ENCODE results near the gene SV2C.

The SV2C gene

GRCh38 chr5:76192837-76193236, 109.7 kb downstream of the SV2C start:
- TF ChIP-seq CTCF (IDR thresholded peaks at IDR 0.05; ENCODE audit: low read depth, low read length, missing control alignments): no peak
- Histone ChIP-seq H3K36me3 (replicated peaks) (no peaks in the 10 kb centered on the region), H3K4me3 (ENCODE audit: low read depth, low read length) (no peak overlapping the region), H3K27me3 (replicated peaks) (no peaks in the 10 kb centered on the region), H3K27ac (no peak overlapping the region)
- DNase-seq: no peak
- in situ Hi-C loops (cut with HindIII; ENCODE audit: low pct_ligation_motif_present, low sequenced_read_pairs): no loop called here

- TF ChIP-seq CTCF (IDR thresholded peaks at IDR 0.05; ENCODE audit: low read depth, low read length, missing control alignments): no peak
- no peak for DNase-seq
- Histone ChIP-seq H3K36me3 (replicated peaks) (no peaks in the 10 kb centered on the region), H3K4me3 (ENCODE audit: low read depth, low read length) (no peak overlapping the region), H3K27me3 (replicated peaks) (no peaks in the 10 kb centered on the region), H3K27ac (no peak overlapping the region)
- in situ Hi-C loops (cut with HindIII; ENCODE audit: low pct_ligation_motif_present, low sequenced_read_pairs): no loop called here
Measured at GRCh38 chr5:76193635-76194034, 110.5 kb downstream of the SV2C start.

- H3K36me3 ChIP-seq (replicated peaks): no peaks in the 10 kb centered on the region
- in situ Hi-C loops (cut with HindIII; ENCODE audit: low pct_ligation_motif_present, low sequenced_read_pairs): no loop called here
- no peak for TF ChIP-seq CTCF (IDR thresholded peaks at IDR 0.05; ENCODE audit: low read depth, low read length, missing control alignments)
- H3K4me3 ChIP-seq (ENCODE audit: low read depth, low read length): no peak overlapping the region
- DNase-seq: no peak
- H3K27me3 ChIP-seq (replicated peaks): no peaks in the 10 kb centered on the region
- no peak overlapping the region for H3K27ac ChIP-seq
Measured at GRCh38 chr5:76194340-76194739, 111.2 kb downstream of the SV2C start.

GRCh38 chr5:76196457-76196856, 113.3 kb downstream of the SV2C start:
- H3K27me3 ChIP-seq (replicated peaks): no peaks in the 10 kb centered on the region
- in situ Hi-C loops (cut with HindIII; ENCODE audit: low pct_ligation_motif_present, low sequenced_read_pairs): no loop called here
- H3K4me3 ChIP-seq (ENCODE audit: low read depth, low read length): no peak overlapping the region
- H3K36me3 ChIP-seq (replicated peaks): no peaks in the 10 kb centered on the region
- no peak overlapping the region for H3K27ac ChIP-seq
- DNase-seq: no peak
- no peak for TF ChIP-seq CTCF (IDR thresholded peaks at IDR 0.05; ENCODE audit: low read depth, low read length, missing control alignments)

- no peak for TF ChIP-seq CTCF (IDR thresholded peaks at IDR 0.05; ENCODE audit: low read depth, low read length, missing control alignments)
- H3K4me3 ChIP-seq (ENCODE audit: low read depth, low read length): no peak overlapping the region
- no peak overlapping the region for H3K27ac ChIP-seq
- H3K27me3 ChIP-seq (replicated peaks): no peaks in the 10 kb centered on the region
- in situ Hi-C loops (cut with HindIII; ENCODE audit: low pct_ligation_motif_present, low sequenced_read_pairs): no loop called here
- DNase-seq: no peak
- no peaks in the 10 kb centered on the region for H3K36me3 ChIP-seq (replicated peaks)
Measured at GRCh38 chr5:76196886-76197489, 113.8 kb downstream of the SV2C start.

- Histone ChIP-seq H3K27me3 (replicated peaks) (no peaks in the 10 kb centered on the region), H3K36me3 (replicated peaks) (no peaks in the 10 kb centered on the region), H3K4me3 (ENCODE audit: low read depth, low read length) (no peak overlapping the region), H3K27ac (no peak overlapping the region)
- TF ChIP-seq CTCF (IDR thresholded peaks at IDR 0.05; ENCODE audit: low read depth, low read length, missing control alignments): no peak
- in situ Hi-C loops (cut with HindIII; ENCODE audit: low pct_ligation_motif_present, low sequenced_read_pairs): no loop called here
- no peak for DNase-seq
Measured at GRCh38 chr5:76197726-76198125, 114.5 kb downstream of the SV2C start.

Data from brain microvascular endothelial cell (primary cell).